OCI-LY1 (cell line): Measurements from ENCODE around the gene SLIT3.

Source experiments
- CTCF ChIP-seq: fragments of 200-600 bp; sonication (generic), shearing (Covaris generic); IDR thresholded peaks from 2 replicates; pipeline ENCODE4 v1.5.1; 2017; ENCODE audit warnings: mild to moderate bottlenecking, antibody characterized with exemption, low read length, moderate library complexity, mixed read lengths
- EZH2 ChIP-seq: fragments of 200-600 bp; sonication (generic), shearing (Covaris generic); IDR thresholded peaks from 2 replicates; pipeline ENCODE4 v1.8.0; 2017; ENCODE audit warnings: borderline replicate concordance, mixed run types, mild to moderate bottlenecking, antibody characterized with exemption, low read length, moderate library complexity, mixed read lengths

- TF ChIP-seq CTCF (no peak), EZH2 (no peak)
These were observed 58.6 kb downstream of the SLIT3 start for GRCh38 chr5:169242175-169242848.
